ENCODE results near the gene PRAMEF27. TPM values are rescaled to one million over a fixed set of nuclear protein-coding genes. Genes with fewer than 3 reads are reported as not detected.
"Not testable (repeated sequence)": the region's sequence is repeated elsewhere in the genome, so short reads cannot be mapped to it uniquely, and the experiment has no call there.

Gene PRAMEF27
- total RNA-seq, result not detected

DNA sequence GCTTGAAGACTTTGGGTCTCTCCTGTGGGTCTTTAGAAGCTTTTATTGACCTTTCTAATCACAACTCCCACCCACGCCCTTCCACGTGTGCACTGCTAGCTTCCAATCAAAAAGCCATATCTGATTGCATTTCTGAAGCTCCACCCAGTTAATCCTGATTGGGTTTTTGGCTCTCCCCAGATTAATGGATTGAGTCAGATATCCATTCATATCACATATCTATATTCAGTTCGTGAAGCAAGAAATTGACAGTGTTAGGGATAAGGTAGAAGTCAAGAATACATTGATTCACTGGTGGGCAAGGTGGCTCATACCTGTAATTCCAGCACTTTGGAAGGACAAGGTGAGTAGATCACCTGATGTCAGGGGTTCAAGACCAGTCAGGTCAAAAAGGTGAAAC is at the start of gene PRAMEF27:
Gene PRAMEF27, minus strand, starts transcription at position 101 of the 400 bp plus-strand sequence. CDS start 2,916 bp downstream, outside the sequence.
- not testable (repeated sequence) for DNase-seq (ENCODE audit: low spot score)

DNA sequence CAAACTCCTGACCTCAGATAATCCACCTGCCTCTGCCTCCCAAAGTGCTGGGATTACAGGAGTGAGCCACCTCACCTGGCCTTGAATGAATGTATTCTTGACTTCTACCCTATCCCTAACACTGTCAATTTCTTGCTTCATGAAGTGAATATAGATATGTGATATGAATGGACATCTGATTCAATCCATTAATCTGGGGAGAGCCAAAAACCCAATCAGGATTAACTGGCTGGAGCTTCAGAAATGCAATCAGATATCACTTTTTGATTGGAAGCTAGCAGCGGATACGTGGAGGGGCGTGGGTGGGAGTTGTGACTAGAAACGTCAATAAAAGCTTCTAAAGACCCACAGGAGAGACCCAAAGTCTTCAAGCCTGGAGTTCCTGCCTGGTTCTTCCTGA is 14.1 kb upstream of the PRAMEF27 start, which contains the start of gene PRAMEF25:
Gene PRAMEF25, plus strand, starts transcription at position 301 of the 400 bp plus-strand sequence. CDS start 2,920 bp downstream, outside the sequence.
- not testable (repeated sequence) for DNase-seq (ENCODE audit: low spot score)

DNA sequence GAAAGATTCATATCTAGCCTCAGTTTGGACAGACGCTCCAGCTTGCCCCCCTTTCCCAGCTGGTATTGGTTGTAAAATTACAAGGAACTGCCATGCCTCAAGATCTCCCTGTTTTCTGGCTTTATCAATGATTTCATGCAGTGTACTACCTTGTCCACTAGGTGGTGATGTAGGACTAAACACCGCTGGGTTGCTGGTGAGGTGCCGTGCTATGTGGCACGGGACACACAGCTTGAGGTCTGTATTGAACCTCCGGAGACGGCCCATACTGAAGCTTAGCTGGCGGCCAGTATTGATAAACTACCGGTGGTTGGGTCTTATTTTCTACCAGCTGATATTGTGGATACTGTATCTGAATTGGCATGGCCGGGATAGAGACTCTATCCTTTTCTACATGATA is 36.5 kb downstream of the PRAMEF27 start:
- DNase-seq (ENCODE audit: low spot score), result not testable (repeated sequence)

DNA sequence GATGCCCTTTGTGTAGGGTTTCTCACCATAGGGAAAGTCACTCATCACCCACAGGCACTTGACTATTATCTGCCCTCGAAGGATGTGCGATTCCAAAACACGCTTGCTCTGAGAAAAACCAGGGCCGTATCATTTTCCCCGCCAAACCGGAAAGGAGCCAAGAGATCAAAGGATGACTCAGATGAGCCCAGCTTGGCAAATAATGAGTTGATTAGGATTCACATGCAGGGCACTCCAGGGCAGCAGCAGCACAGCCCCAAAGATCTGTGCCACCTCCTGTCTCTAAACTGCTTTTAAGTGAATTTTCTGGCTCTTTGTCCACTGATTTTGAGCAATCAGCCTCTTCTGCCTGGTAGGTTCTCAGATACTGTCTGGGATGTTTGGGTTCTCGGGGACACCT is 44.4 kb downstream of the PRAMEF27 start:
- DNase-seq (ENCODE audit: low spot score), result not testable (repeated sequence)

DNA sequence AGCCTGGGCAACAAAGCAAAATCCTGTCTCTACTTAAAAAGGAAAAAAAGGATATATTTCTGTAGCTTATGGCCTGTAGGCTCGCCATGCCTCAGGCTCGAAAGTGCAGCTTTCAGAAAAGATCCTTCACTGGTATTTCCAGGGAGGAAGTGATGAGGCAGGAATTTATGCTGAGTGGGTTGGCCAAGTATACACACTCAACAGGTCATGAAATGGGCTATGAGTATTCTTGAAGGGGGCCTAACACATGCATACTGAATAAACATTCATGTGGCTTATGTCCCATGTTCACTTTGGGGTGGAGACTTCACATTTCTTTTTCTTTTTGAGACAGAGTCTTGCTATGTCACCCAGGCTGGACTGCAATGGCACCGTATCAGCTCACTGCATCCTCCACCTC is 47.0 kb downstream of the PRAMEF27 start:
- DNase-seq (ENCODE audit: low spot score), result not testable (repeated sequence)

DNA sequence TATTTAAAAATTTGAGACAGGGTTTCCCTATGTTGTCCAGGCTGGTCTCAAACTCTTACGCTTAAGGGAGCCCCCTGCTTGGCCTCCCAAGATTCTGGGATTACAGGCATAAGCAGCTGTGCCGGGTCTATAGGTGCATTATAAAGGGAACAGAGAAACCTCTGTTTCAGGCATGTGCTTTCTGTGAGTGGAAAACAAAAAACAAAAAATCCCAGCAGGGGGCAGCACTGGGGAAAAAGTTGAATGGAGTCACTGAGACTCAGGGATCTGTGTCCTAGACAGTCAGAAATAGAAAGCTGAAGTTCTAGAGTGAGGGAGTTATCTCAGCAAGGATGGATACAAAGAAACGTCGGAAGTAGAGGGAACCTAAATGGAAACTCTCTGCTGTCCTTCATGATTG is 50.6 kb downstream of the PRAMEF27 start:
- DNase-seq (ENCODE audit: low spot score), result not testable (repeated sequence)

Other genes starting within 250 kb of the PRAMEF27 start
- not detected for gene PRAMEF11, start 225.2 kb downstream of the PRAMEF27 start, total RNA-seq
- not detected for gene HNRNPCL1, start 207.9 kb downstream of the PRAMEF27 start, total RNA-seq
- gene PRAMEF2, start 199.5 kb downstream of the PRAMEF27 start, total RNA-seq, result not detected
- not detected for gene PRAMEF4, start 170.4 kb downstream of the PRAMEF27 start, total RNA-seq
- not detected for gene PRAMEF10, start 158.3 kb downstream of the PRAMEF27 start, total RNA-seq
- not detected for gene PRAMEF7, start 140.0 kb downstream of the PRAMEF27 start, total RNA-seq
- gene PRAMEF6, start 109.0 kb downstream of the PRAMEF27 start, total RNA-seq, result not detected
- gene HNRNPCL3, start 4.2 kb upstream of the PRAMEF27 start, total RNA-seq, result not detected
- gene PRAMEF25, start 14.2 kb upstream of the PRAMEF27 start, total RNA-seq, result not detected
- not detected for gene HNRNPCL2, start 60.3 kb upstream of the PRAMEF27 start, total RNA-seq
- gene PRAMEF26, start 99.4 kb upstream of the PRAMEF27 start, total RNA-seq, result not detected
- not detected for gene HNRNPCL4, start 109.1 kb upstream of the PRAMEF27 start, total RNA-seq
- not detected for gene PRAMEF9, start 115.3 kb upstream of the PRAMEF27 start, total RNA-seq
- not detected for gene PRAMEF13, start 144.8 kb upstream of the PRAMEF27 start, total RNA-seq
- not detected for gene PRAMEF18, start 169.6 kb upstream of the PRAMEF27 start, total RNA-seq
- not detected for gene PRAMEF5, start 197.6 kb upstream of the PRAMEF27 start, total RNA-seq
- not detected for gene PRAMEF8, start 228.6 kb upstream of the PRAMEF27 start, total RNA-seq
- not detected for gene PRAMEF33, start 247.0 kb upstream of the PRAMEF27 start, total RNA-seq